OCI-LY7 (cell line): Measurements from ENCODE around the gene NCKAP1. TPM values are rescaled to one million over a fixed set of nuclear protein-coding genes. Genes with fewer than 3 reads are reported as not detected.
A peak's percentile ranks its signal among the peaks of the same experiment; 100 is the strongest.

ENCODE experiments used
- BruUV-seq: library from RNA; stranded (reverse); fragments of 400-500 nt; replicated peaks from 2 replicates; lab custom pipeline; 2021; lab: Mats Ljungman, UMichigan
- CTCF ChIA-PET: fragments of 300-600 bp; sonication (Branson Sonifier 250); formaldehyde crosslinking; loops from one replicate; lab custom pipeline; 2022; ENCODE audit warnings: antibody characterized with exemption; ENCODE audit not compliant: unreplicated experiment; lab: Charles Lee
- POLR2A ChIA-PET: fragments of 300-600 bp; sonication (Branson Sonifier 250); formaldehyde crosslinking; loops from one replicate; lab custom pipeline; 2022; ENCODE audit warnings: antibody characterized with exemption; lab: Charles Lee
- DNase-seq: peaks from one replicate; pipeline ENCODE4 v3.0.0-alpha.2; 2015; ENCODE audit warnings: low spot score
- H2AFZ ChIP-seq: fragments of 200-600 bp; sonication (generic), shearing (Covaris generic); 2 replicates; pipeline ENCODE4 v1.6.1; 2014; ENCODE audit warnings: mild to moderate bottlenecking, antibody characterized with exemption, low read length, moderate library complexity
- H3K27ac ChIP-seq: fragments of 200-600 bp; sonication (generic); 2 replicates; pipeline ENCODE4 v1.5.1; 2014; ENCODE audit warnings: mixed run types, low read depth, mild to moderate bottlenecking, moderate library complexity, low read length, inconsistent platforms; ENCODE audit not compliant: poor library complexity, severe bottlenecking
- H3K36me3 ChIP-seq: fragments of 200-600 bp; sonication (generic); 2 replicates; pipeline ENCODE4 v1.6.1; 2014; ENCODE audit warnings: mild to moderate bottlenecking, antibody characterized with exemption, low read length, moderate library complexity, mixed read lengths; ENCODE audit not compliant: insufficient read depth
- H3K4me1 ChIP-seq: fragments of 200-600 bp; sonication (generic); 2 replicates; pipeline ENCODE4 v1.5.1; 2014; ENCODE audit warnings: mild to moderate bottlenecking, low read length; ENCODE audit not compliant: insufficient read depth, poor library complexity, severe bottlenecking
- H3K4me2 ChIP-seq: fragments of 200-600 bp; sonication (generic); 2 replicates; pipeline ENCODE4 v1.6.1; 2014; ENCODE audit warnings: mild to moderate bottlenecking, low read length
- H3K4me3 ChIP-seq: fragments of 200-600 bp; sonication (generic); 2 replicates; pipeline ENCODE4 v1.5.1; 2014; ENCODE audit warnings: mild to moderate bottlenecking, low read depth, low read length; ENCODE audit not compliant: poor library complexity, severe bottlenecking
- H3K79me2 ChIP-seq: fragments of 200-600 bp; sonication (generic); 2 replicates; pipeline ENCODE4 v1.6.1; 2016; ENCODE audit warnings: low read depth, mild to moderate bottlenecking, low read length, moderate library complexity, mixed read lengths; ENCODE audit not compliant: insufficient read depth
- H3K9me2 ChIP-seq: fragments of 200-600 bp; sonication (generic); 2 replicates; pipeline ENCODE4 v1.6.1; 2016; ENCODE audit warnings: mild to moderate bottlenecking, low read length, mixed read lengths; ENCODE audit not compliant: insufficient read depth
- H3K9me3 ChIP-seq: fragments of 200-600 bp; sonication (generic); 2 replicates; pipeline ENCODE4 v1.6.1; 2014; ENCODE audit warnings: mild to moderate bottlenecking, mixed run types, low read length, mixed read lengths
- H4K20me1 ChIP-seq: fragments of 200-600 bp; sonication (generic); 2 replicates; pipeline ENCODE4 v1.6.1; 2014; ENCODE audit warnings: mild to moderate bottlenecking, antibody characterized with exemption, low read length, moderate library complexity, mixed read lengths; ENCODE audit not compliant: insufficient read depth
- CTCF ChIP-seq: fragments of 200-600 bp; sonication (generic); conservative IDR thresholded peaks from 2 replicates; pipeline ENCODE4 v1.5.1; 2014; ENCODE audit warnings: mild to moderate bottlenecking, antibody characterized with exemption, low read length, moderate library complexity, mixed read lengths
- EZH2phosphoT487 ChIP-seq: fragments of 200-600 bp; sonication (generic); IDR thresholded peaks from 2 replicates; pipeline ENCODE4 v1.6.1; 2018; ENCODE audit warnings: low read depth, borderline replicate concordance, mild to moderate bottlenecking, mixed run types, antibody characterized with exemption, low read length, moderate library complexity, mixed read lengths
- intact Hi-C: fragments of 100-400 bp; cut with micrococcal nuclease; formaldehyde crosslinking; loops from one replicate; pipeline ENCODE4 v1.10.0; 2022; ENCODE audit not compliant: unreplicated experiment
- total RNA-seq, 2 experiments: library from RNA; depleted of rRNA in 1 of 2; stranded (reverse); fragments of >200 nt in 1 of 2; shearing (Covaris generic) in 1 of 2; gene quantifications; 2 replicates each; pipeline ENCODE4 v1.2.3, GENCODE V29; 2014 to 2022

NCKAP1 gene
- total RNA-seq, 2 experiments from 2014 or later, result 0.06 to 0.55 TPM

- H3K4me3 ChIP-seq, result no peak overlapping the region
- ChIA-PET CTCF (no interaction called here), POLR2A (interaction anchor here (0.6 to 2.1 kb wide), 2 partner anchors 37 to 38 kb away, joined by 3 to 6 read pairs; partner anchors contain the start of gene DUSP19)
- no peak for TF ChIP-seq CTCF
- no peak for TF ChIP-seq EZH2phosphoT487
- intact Hi-C loops, result no loop called here
- DNase-seq, result no peak
- no peak overlapping the region for H2AFZ ChIP-seq
- H4K20me1 ChIP-seq, result peaks cover 10% of the 10 kb centered on the region; the same call in 1 of the 2 replicates
- H3K36me3 ChIP-seq, result no peaks in the 10 kb centered on the region
- no peaks in the 10 kb centered on the region for H3K9me3 ChIP-seq
- no peak overlapping the region for H3K4me2 ChIP-seq
- BruUV-seq, result no TSS peak
- H3K79me2 ChIP-seq, result no peaks in the 10 kb centered on the region
- no peaks in the 10 kb centered on the region for H3K9me2 ChIP-seq
- H3K4me1 ChIP-seq, result peaks cover 25% of the 10 kb centered on the region
- no peak overlapping the region for H3K27ac ChIP-seq
Observed at GRCh38 chr2:183040604-183041003, 2.3 kb upstream of the NCKAP1 start.

GRCh38 chr2:183037553-183038340, 510 bp downstream of the NCKAP1 start:
- Histone ChIP-seq H3K36me3 (no peaks in the 10 kb centered on the region), H3K4me2 (peak overlapping the region; percentile 78), H2AFZ (no peak overlapping the region), H3K9me3 (no peaks in the 10 kb centered on the region), H3K9me2 (no peaks in the 10 kb centered on the region), H3K4me3 (peak overlapping the region; percentile 63), H3K27ac (no peak overlapping the region), H3K4me1 (peaks cover 26% of the 10 kb centered on the region), H4K20me1 (peaks cover 15% of the 10 kb centered on the region; the same call in 1 of the 2 replicates), H3K79me2 (no peaks in the 10 kb centered on the region)
- intact Hi-C loops, result no loop called here
- TF ChIP-seq CTCF (no peak), EZH2phosphoT487 (no peak)
- ChIA-PET POLR2A (interaction anchor here (0.6 kb wide), 1 partner anchor 469 kb away, joined by 3 read pairs; no protein-coding TSS in a partner anchor), CTCF (no interaction called here)
- BruUV-seq, result no TSS peak
- DNase-seq, result peak; percentile 7
